SJSA1 (cell line): ENCODE measurements around the gene OR6C6. TPM values are rescaled to one million over a fixed set of nuclear protein-coding genes. Genes with fewer than 3 reads are reported as not detected.
"Not testable (repeated sequence)": the region's sequence is repeated elsewhere in the genome, so short reads cannot be mapped to it uniquely, and the experiment has no call there.

Experiments used
- DNase-seq, 2 experiments: peaks; one replicate each; pipeline ENCODE4 v3.0.0-alpha.2; 2015 to 2020; ENCODE audit warnings: low spot score in 2 of 2, low read depth in 1 of 2
- H3K27ac ChIP-seq: fragments of 250-450 bp; sonication (Bioruptor Pico); 2 replicates; pipeline ENCODE4 v1.5.1; 2020; ENCODE audit warnings: mild to moderate bottlenecking, moderate library complexity
- H3K27me3 ChIP-seq: fragments of 250-450 bp; sonication (Bioruptor Pico); replicated peaks from 2 replicates; pipeline ENCODE4 v1.5.1; 2020; ENCODE audit warnings: mild to moderate bottlenecking, moderate library complexity
- H3K36me3 ChIP-seq: fragments of 250-450 bp; sonication (Bioruptor Pico); 2 replicates; pipeline ENCODE4 v1.5.1; 2020; ENCODE audit warnings: mild to moderate bottlenecking
- H3K4me1 ChIP-seq: fragments of 250-450 bp; sonication (Bioruptor Pico); replicated peaks from 2 replicates; pipeline ENCODE4 v1.6.1; 2021; ENCODE audit warnings: mild to moderate bottlenecking
- H3K4me3 ChIP-seq: fragments of 250-450 bp; sonication (Bioruptor Pico); 2 replicates; pipeline ENCODE4 v1.5.1; 2020; ENCODE audit warnings: mild to moderate bottlenecking
- H3K9me3 ChIP-seq: fragments of 250-450 bp; sonication (Bioruptor Pico); replicated peaks from 2 replicates; pipeline ENCODE4 v1.5.1; 2020; ENCODE audit warnings: mild to moderate bottlenecking
- total RNA-seq: library from RNA; depleted of rRNA; stranded (reverse); fragments of >200 nt; shearing (Covaris generic); gene quantifications from 2 replicates; pipeline ENCODE4 v1.2.3, GENCODE V29; 2014; rRNA removed

The OR6C6 gene
- total RNA-seq, result not detected in 2 replicates

GRCh38 chr12:55296469-55296868 is at the start of gene OR6C6:
Gene OR6C6, minus strand, starts transcription at chr12:55296569. Its CDS starts 1,337 bp downstream, at chr12:55295232.
- H3K4me3 ChIP-seq, result no peak within 1 kb of the TSS
- H3K36me3 ChIP-seq, result no peaks in the 10 kb centered on the region
- no peak for DNase-seq

GRCh38 chr12:55336002-55336401 is 39.6 kb upstream of the OR6C6 start:
- H3K36me3 ChIP-seq, result no peaks in the 10 kb centered on the region
- H3K27me3 ChIP-seq, result peaks cover 3% of the 10 kb centered on the region; the same call in 1 of the 2 replicates
- no peak overlapping the region for H3K4me3 ChIP-seq
- DNase-seq, result no peak
- no peak overlapping the region for H3K27ac ChIP-seq
- H3K9me3 ChIP-seq, result no peaks in the 10 kb centered on the region
- no peaks in the 10 kb centered on the region for H3K4me1 ChIP-seq

More at GRCh38 chr12:55296469-55296868, at the start of gene OR6C6:
- Histone ChIP-seq H3K27ac (no peak within 1 kb of the TSS), H3K27me3 (no peaks in the 10 kb centered on the region), H3K9me3 (no peaks in the 10 kb centered on the region), H3K4me1 (no peaks in the 10 kb centered on the region)

GRCh38 chr12:55330446-55330845 is 34.1 kb upstream of the OR6C6 start, which contains the start of gene OR6C3:
Gene OR6C3, plus strand, starts transcription at chr12:55330746. Its CDS starts 955 bp downstream, at chr12:55331701.
- no peaks in the 10 kb centered on the region for H3K4me1 ChIP-seq
- H3K27me3 ChIP-seq, result peaks cover 3% of the 10 kb centered on the region; the same call in 1 of the 2 replicates
- DNase-seq, result no peak
- no peak within 1 kb of the TSS for H3K4me3 ChIP-seq
- H3K27ac ChIP-seq, result no peak within 1 kb of the TSS
- H3K36me3 ChIP-seq, result no peaks in the 10 kb centered on the region
- H3K9me3 ChIP-seq, result no peaks in the 10 kb centered on the region

GRCh38 chr12:55325801-55326200 is 29.4 kb upstream of the OR6C6 start:
- not testable (repeated sequence) for DNase-seq, H3K4me1 ChIP-seq, H3K36me3 ChIP-seq, H3K27ac ChIP-seq, H3K9me3 ChIP-seq, H3K27me3 ChIP-seq, H3K4me3 ChIP-seq

GRCh38 chr12:55320201-55320600 is 23.8 kb upstream of the OR6C6 start:
- Histone ChIP-seq H3K27me3 (no peaks in the 10 kb centered on the region), H3K4me3 (no peak overlapping the region), H3K27ac (no peak overlapping the region), H3K36me3 (no peaks in the 10 kb centered on the region), H3K9me3 (no peaks in the 10 kb centered on the region), H3K4me1 (no peaks in the 10 kb centered on the region)
- no peak for DNase-seq

GRCh38 chr12:55314043-55314442 is 17.7 kb upstream of the OR6C6 start, which contains the start of gene OR6C1:
Gene OR6C1, plus strand, starts transcription at chr12:55314343. Its CDS starts 6,257 bp downstream, at chr12:55320600.
- Histone ChIP-seq H3K4me3 (no peak within 1 kb of the TSS), H3K9me3 (no peaks in the 10 kb centered on the region), H3K27ac (no peak within 1 kb of the TSS), H3K27me3 (no peaks in the 10 kb centered on the region), H3K36me3 (no peaks in the 10 kb centered on the region), H3K4me1 (no peaks in the 10 kb centered on the region)
- DNase-seq, result no peak

DNA sequence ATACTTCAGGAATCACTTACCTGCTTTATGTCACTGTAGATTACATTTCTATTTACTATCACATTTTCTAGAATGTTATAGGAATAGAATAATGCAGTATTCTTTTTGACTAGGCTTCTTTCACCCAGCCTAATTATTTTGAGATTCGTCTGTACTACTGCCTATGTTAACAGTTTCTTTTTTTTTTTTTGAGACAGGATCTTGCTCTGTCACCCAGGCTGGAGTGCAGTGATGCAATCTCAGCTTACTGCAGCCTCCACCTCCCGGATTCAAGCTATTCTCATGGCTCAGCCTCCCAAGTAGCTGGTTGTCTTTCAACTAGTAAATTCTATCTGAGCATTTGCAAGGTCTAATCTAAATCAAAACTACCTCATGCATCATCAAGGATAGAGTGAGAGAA is 6.4 kb downstream of the OR6C6 start:
- Histone ChIP-seq H3K9me3 (no peaks in the 10 kb centered on the region), H3K27ac (no peak overlapping the region), H3K36me3 (no peaks in the 10 kb centered on the region), H3K4me3 (no peak overlapping the region), H3K27me3 (no peaks in the 10 kb centered on the region), H3K4me1 (no peaks in the 10 kb centered on the region)
- DNase-seq, result no peak

GRCh38 chr12:55280991-55281390 is 15.4 kb downstream of the OR6C6 start:
- DNase-seq, result no peak
- H3K4me3 ChIP-seq, result no peak overlapping the region
- no peaks in the 10 kb centered on the region for H3K4me1 ChIP-seq
- H3K9me3 ChIP-seq, result no peaks in the 10 kb centered on the region
- no peak overlapping the region for H3K27ac ChIP-seq
- H3K27me3 ChIP-seq, result no peaks in the 10 kb centered on the region
- no peaks in the 10 kb centered on the region for H3K36me3 ChIP-seq

DNA sequence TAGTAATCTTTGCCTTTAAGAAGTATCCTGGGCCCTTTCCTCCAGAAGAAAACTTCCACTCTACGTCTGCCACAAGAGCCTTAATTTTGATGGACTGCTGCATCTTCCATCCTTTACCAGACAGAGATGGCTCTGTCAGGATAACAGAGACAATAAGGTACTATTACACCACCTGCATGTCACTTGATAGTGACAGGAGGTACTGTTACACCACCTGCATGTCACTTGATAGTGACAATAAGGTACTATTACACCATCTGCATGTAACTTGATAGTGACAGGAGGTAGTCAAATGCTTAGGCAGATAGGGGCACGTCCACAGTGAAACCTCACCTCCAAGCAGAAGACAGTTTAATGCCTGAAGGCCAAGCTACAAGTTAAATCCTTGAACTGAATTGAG is 38.1 kb downstream of the OR6C6 start:
- no peak overlapping the region for H3K27ac ChIP-seq
- H3K4me1 ChIP-seq, result no peaks in the 10 kb centered on the region
- DNase-seq, result no peak
- no peaks in the 10 kb centered on the region for H3K36me3 ChIP-seq
- no peaks in the 10 kb centered on the region for H3K9me3 ChIP-seq
- H3K4me3 ChIP-seq, result no peak overlapping the region
- H3K27me3 ChIP-seq, result peaks cover 6% of the 10 kb centered on the region; the same call in 1 of the 2 replicates

DNA sequence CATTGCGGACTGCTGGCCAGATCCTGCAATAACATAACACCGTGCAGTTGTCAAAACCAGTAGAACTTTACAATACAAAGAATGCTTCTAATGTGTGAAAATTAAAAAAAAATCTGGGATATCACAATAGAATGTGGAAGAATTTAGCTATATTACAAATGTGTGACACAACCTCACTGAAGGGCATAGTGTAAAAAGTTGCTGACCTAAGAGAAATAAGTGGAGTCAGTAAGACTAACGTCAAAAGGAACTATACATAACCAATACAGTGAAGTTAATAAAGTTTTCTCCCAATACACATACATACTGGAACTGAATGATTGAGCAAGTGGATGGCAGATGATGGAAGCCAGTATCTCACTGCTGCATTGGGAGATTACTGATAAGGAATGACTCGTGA is 39.5 kb downstream of the OR6C6 start:
- H3K36me3 ChIP-seq, result no peaks in the 10 kb centered on the region
- no peaks in the 10 kb centered on the region for H3K4me1 ChIP-seq
- H3K27me3 ChIP-seq, result peaks cover 6% of the 10 kb centered on the region; the same call in 1 of the 2 replicates
- H3K9me3 ChIP-seq, result no peaks in the 10 kb centered on the region
- no peak overlapping the region for H3K4me3 ChIP-seq
- no peak for DNase-seq
- H3K27ac ChIP-seq, result no peak overlapping the region

DNA sequence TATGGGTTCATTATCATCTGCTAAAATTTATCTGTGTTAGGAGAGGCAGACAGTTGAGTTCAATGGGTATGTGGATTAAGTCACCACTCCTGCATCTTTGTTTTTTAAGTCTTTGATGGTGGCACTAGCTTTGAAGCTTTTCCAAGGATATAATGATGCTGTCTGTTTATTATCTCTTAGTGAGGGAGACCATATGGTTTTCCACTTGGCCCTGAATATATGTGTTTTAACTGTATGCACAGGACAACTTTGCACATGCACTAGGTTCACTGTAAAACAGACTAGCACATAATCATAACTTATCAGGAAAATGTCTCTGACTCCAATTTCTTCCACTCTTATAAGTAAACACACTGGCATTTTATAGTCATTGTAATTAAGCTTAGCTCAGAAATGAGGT is 43.1 kb downstream of the OR6C6 start:
- no peak overlapping the region for H3K4me3 ChIP-seq
- no peaks in the 10 kb centered on the region for H3K36me3 ChIP-seq
- H3K9me3 ChIP-seq, result no peaks in the 10 kb centered on the region
- DNase-seq, result no peak
- H3K4me1 ChIP-seq, result no peaks in the 10 kb centered on the region
- H3K27ac ChIP-seq, result no peak overlapping the region
- no peaks in the 10 kb centered on the region for H3K27me3 ChIP-seq

DNA sequence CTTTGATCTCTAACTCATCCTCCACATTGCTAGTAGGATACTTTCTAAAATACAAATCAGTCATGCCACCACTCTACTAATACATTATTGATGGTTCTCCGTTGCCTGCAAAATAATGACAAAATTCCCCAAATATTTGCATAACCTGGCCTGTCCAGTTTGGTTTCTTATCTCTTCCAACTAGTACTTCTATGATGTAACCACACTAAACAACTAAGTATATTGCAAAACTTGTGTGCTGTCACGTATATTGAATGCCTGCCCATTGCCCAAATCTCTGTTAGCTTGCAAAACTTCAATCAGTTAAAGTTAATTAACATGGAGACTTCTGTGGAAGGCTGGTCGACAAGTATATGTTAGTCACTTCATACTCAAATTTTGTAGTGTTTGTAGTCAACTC is 45.4 kb downstream of the OR6C6 start:
- Histone ChIP-seq H3K27me3 (no peaks in the 10 kb centered on the region), H3K36me3 (no peaks in the 10 kb centered on the region), H3K9me3 (no peaks in the 10 kb centered on the region), H3K27ac (no peak overlapping the region), H3K4me1 (no peaks in the 10 kb centered on the region), H3K4me3 (no peak overlapping the region)
- DNase-seq, result no peak

GRCh38 chr12:55246159-55246558 is 50.2 kb downstream of the OR6C6 start:
- no peaks in the 10 kb centered on the region; the same call in 1 of the 2 replicates for H3K27me3 ChIP-seq

DNA sequence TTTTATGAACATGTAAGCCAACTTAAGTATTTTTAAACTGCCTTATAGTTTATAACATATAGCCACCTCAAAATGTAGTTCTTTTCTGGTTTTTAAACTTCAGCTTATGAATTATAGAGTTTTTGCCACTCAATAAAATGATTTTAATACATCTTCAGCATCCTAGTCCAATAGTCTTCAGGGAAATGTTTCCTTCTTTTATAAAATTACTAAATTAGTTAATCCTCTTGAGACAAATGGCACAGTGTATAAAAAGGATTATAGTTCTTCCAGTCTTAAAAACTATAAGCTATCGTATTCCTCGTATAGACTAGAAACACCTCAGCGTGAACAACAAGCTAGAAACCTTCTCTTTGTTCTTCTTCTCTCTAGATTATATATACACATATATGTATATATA is 52.1 kb downstream of the OR6C6 start, which contains the start of gene OR6C74:
Gene OR6C74, plus strand, starts transcription at position 301 of the 400 bp plus-strand sequence. CDS start 2,679 bp downstream, outside the sequence.
- Histone ChIP-seq H3K27ac (no peak within 1 kb of the TSS), H3K27me3 (no peaks in the 10 kb centered on the region; the same call in 1 of the 2 replicates), H3K36me3 (no peaks in the 10 kb centered on the region), H3K4me3 (no peak within 1 kb of the TSS), H3K9me3 (no peaks in the 10 kb centered on the region), H3K4me1 (no peaks in the 10 kb centered on the region)
- no peak for DNase-seq

More at GRCh38 chr12:55246159-55246558, 50.2 kb downstream of the OR6C6 start:
- no peaks in the 10 kb centered on the region for H3K9me3 ChIP-seq
- H3K4me1 ChIP-seq, result no peaks in the 10 kb centered on the region
- no peak overlapping the region for H3K27ac ChIP-seq
- no peaks in the 10 kb centered on the region for H3K36me3 ChIP-seq
- no peak overlapping the region for H3K4me3 ChIP-seq
- DNase-seq, result no peak
